ENCODE measurements around the gene CNBP. TPM values are rescaled to one million over a fixed set of nuclear protein-coding genes. Genes with fewer than 3 reads are reported as not detected.
A peak's percentile ranks its signal among the peaks of the same experiment; 100 is the strongest.

The CNBP gene
- total and polyA plus RNA-seq, 2 of the 13 experiments (the other 11 are each of a cell fraction or from before 2014, with no cell fraction given), result 282 to 354 TPM

- TF ChIP-seq SMARCC2 (IDR thresholded peaks at IDR 0.05), result no peak
- peak; percentile 74 for TF ChIP-seq RXRB (CRISPR knock-in tag; IDR thresholded peaks at IDR 0.05; ENCODE audit: borderline replicate concordance)
- no peak for TF ChIP-seq ZFP41 (CRISPR knock-in tag; IDR thresholded peaks at IDR 0.05; ENCODE audit: borderline replicate concordance)
- no peak for TF ChIP-seq ZNF720 (CRISPR knock-in tag; IDR thresholded peaks at IDR 0.05)
- no peak; the same call in 1 of the 2 replicates for TF ChIP-seq ZNF788 (CRISPR knock-in tag; IDR thresholded peaks at IDR 0.05; ENCODE audit: borderline replicate concordance)
- peak; percentile 59; the same call in 1 of the 2 replicates for TF ChIP-seq KMT2B (CRISPR knock-in tag; IDR thresholded peaks at IDR 0.05)
- TF ChIP-seq ZBTB3 (CRISPR knock-in tag; IDR thresholded peaks at IDR 0.05; ENCODE audit: borderline replicate concordance, low read depth), result no peak
- TF ChIP-seq, protein P1, sequence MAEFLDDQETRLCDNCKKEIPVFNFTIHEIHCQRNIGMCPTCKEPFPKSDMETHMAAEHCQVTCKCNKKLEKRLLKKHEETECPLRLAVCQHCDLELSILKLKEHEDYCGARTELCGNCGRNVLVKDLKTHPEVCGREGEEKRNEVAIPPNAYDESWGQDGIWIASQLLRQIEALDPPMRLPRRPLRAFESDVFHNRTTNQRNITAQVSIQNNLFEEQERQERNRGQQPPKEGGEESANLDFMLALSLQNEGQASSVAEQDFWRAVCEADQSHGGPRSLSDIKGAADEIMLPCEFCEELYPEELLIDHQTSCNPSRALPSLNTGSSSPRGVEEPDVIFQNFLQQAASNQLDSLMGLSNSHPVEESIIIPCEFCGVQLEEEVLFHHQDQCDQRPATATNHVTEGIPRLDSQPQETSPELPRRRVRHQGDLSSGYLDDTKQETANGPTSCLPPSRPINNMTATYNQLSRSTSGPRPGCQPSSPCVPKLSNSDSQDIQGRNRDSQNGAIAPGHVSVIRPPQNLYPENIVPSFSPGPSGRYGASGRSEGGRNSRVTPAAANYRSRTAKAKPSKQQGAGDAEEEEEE (CRISPR knock-in tag; IDR thresholded peaks at IDR 0.05; ENCODE audit: borderline replicate concordance), result no peak
- TF ChIP-seq, protein P2, sequence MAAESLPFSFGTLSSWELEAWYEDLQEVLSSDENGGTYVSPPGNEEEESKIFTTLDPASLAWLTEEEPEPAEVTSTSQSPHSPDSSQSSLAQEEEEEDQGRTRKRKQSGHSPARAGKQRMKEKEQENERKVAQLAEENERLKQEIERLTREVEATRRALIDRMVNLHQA (CRISPR knock-in tag; IDR thresholded peaks at IDR 0.05), result no peak
- TF ChIP-seq CENPBD1 (CRISPR knock-in tag; IDR thresholded peaks at IDR 0.05; ENCODE audit: borderline replicate concordance, low read depth), result no peak
- TF ChIP-seq, protein P3, sequence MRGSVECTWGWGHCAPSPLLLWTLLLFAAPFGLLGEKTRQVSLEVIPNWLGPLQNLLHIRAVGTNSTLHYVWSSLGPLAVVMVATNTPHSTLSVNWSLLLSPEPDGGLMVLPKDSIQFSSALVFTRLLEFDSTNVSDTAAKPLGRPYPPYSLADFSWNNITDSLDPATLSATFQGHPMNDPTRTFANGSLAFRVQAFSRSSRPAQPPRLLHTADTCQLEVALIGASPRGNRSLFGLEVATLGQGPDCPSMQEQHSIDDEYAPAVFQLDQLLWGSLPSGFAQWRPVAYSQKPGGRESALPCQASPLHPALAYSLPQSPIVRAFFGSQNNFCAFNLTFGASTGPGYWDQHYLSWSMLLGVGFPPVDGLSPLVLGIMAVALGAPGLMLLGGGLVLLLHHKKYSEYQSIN (CRISPR knock-in tag; IDR thresholded peaks at IDR 0.05; ENCODE audit: borderline replicate concordance), result no peak
- TF ChIP-seq PRDM15 (CRISPR knock-in tag; IDR thresholded peaks at IDR 0.05), result no peak
- TF ChIP-seq ZNF253 (CRISPR knock-in tag; IDR thresholded peaks at IDR 0.05; ENCODE audit: borderline replicate concordance), result no peak
- no peak for TF ChIP-seq SRSF1 (optimal IDR thresholded peaks at IDR 0.05; ENCODE audit: low read depth, low read length)
- TF ChIP-seq XRCC5 (optimal IDR thresholded peaks at IDR 0.05; ENCODE audit: low read length), result no peak
- no peak for TF ChIP-seq TGIF2 (CRISPR knock-in tag; IDR thresholded peaks at IDR 0.05)
- TF ChIP-seq SUZ12 (IDR thresholded peaks at IDR 0.05; ENCODE audit: low read depth, low read length), result no peak
- peak; percentile 69; the same call in 1 of the 2 replicates for TF ChIP-seq YEATS2 (CRISPR knock-in tag; IDR thresholded peaks at IDR 0.05; ENCODE audit: borderline replicate concordance)
- no peak for TF ChIP-seq ZNF337 (CRISPR knock-in tag; IDR thresholded peaks at IDR 0.05; ENCODE audit: borderline replicate concordance, low read depth)
- no peak for TF ChIP-seq ZNF570 (CRISPR knock-in tag; IDR thresholded peaks at IDR 0.05; ENCODE audit: borderline replicate concordance)
- TF ChIP-seq, protein P4, sequence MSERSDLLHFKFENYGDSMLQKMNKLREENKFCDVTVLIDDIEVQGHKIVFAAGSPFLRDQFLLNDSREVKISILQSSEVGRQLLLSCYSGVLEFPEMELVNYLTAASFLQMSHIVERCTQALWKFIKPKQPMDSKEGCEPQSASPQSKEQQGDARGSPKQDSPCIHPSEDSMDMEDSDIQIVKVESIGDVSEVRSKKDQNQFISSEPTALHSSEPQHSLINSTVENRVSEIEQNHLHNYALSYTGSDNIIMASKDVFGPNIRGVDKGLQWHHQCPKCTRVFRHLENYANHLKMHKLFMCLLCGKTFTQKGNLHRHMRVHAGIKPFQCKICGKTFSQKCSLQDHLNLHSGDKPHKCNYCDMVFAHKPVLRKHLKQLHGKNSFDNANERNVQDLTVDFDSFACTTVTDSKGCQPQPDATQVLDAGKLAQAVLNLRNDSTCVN (CRISPR knock-in tag; IDR thresholded peaks at IDR 0.05; ENCODE audit: borderline replicate concordance), result 0 out of 2 replicates have a peak, but pooled peaks have one; percentile 29
These were observed 41.3 kb upstream of the CNBP start (continued) for GRCh38 chr3:129224984-129225393.

Data from HepG2 (cell line).